PC-9 (cell line): ENCODE data around the gene TAS2R41.

Experiments used
- CTCF ChIP-seq: fragments of 200-600 bp; sonication (generic); conservative IDR thresholded peaks from 2 replicates; pipeline ENCODE4 v1.6.1; 2017; ENCODE audit warnings: mixed run types, antibody characterized with exemption, mild to moderate bottlenecking, moderate library complexity
- EZH2 ChIP-seq: fragments of 200-600 bp; sonication (generic); IDR thresholded peaks from 2 replicates; pipeline ENCODE4 v1.8.0; 2017; ENCODE audit warnings: antibody characterized with exemption, low read depth

- TF ChIP-seq CTCF = no peak
- no peak for TF ChIP-seq EZH2
Observed at GRCh38 chr7:143497008-143497795, 19.5 kb downstream of the TAS2R41 start.
